ENCODE measurements around the gene PCDHGA1.

DNA sequence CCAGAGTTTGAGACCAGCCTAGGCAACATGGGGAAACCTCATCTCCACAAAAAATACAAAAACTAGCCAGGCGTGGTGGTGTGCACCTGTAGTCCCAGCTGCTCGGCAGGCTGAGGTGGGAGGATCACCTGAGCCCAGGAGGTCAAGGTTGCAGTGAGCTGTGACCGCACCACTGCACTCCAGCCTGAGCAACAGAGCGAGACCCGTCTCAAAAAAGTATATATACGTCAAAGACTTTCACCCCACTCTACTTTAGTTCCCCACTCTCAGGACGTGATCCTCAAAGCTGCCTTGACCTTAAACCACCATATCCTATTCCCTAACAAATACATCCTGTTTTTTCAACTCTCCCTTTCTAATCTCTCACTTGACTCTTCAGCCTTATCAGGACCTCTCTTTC lies 199.6 kb downstream of the PCDHGA1 start:
- TF ChIP-seq, protein P1, sequence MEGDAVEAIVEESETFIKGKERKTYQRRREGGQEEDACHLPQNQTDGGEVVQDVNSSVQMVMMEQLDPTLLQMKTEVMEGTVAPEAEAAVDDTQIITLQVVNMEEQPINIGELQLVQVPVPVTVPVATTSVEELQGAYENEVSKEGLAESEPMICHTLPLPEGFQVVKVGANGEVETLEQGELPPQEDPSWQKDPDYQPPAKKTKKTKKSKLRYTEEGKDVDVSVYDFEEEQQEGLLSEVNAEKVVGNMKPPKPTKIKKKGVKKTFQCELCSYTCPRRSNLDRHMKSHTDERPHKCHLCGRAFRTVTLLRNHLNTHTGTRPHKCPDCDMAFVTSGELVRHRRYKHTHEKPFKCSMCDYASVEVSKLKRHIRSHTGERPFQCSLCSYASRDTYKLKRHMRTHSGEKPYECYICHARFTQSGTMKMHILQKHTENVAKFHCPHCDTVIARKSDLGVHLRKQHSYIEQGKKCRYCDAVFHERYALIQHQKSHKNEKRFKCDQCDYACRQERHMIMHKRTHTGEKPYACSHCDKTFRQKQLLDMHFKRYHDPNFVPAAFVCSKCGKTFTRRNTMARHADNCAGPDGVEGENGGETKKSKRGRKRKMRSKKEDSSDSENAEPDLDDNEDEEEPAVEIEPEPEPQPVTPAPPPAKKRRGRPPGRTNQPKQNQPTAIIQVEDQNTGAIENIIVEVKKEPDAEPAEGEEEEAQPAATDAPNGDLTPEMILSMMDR (conservative IDR thresholded peaks at IDR 0.05; ENCODE audit: low read depth, low read length) = no peak
- TF ChIP-seq RAD21 (IDR thresholded peaks at IDR 0.05; ENCODE audit: low read length) (no peak), MAFK (IDR thresholded peaks at IDR 0.05; ENCODE audit: low read depth, low read length) (no peak), RFX5 (IDR thresholded peaks at IDR 0.05; ENCODE audit: low read depth, low read length) (no peak), POLR2A (IDR thresholded peaks at IDR 0.05; ENCODE audit: low read depth, low read length) (no peak), RCOR1 (IDR thresholded peaks at IDR 0.05; ENCODE audit: insufficient replicate concordance, low read length) (no peak), BHLHE40 (IDR thresholded peaks at IDR 0.05; ENCODE audit: low read depth, low read length) (no peak), CEBPB (IDR thresholded peaks at IDR 0.05; ENCODE audit: low read depth, low read length) (no peak), MAZ (IDR thresholded peaks at IDR 0.05; ENCODE audit: borderline replicate concordance, low read depth, low read length) (no peak), SMC3 (IDR thresholded peaks at IDR 0.05; ENCODE audit: low read depth, low read length) (no peak), CHD1 (IDR thresholded peaks at IDR 0.05; ENCODE audit: low read depth, low read length) (no peak)
- TF ChIP-seq, protein P2, sequence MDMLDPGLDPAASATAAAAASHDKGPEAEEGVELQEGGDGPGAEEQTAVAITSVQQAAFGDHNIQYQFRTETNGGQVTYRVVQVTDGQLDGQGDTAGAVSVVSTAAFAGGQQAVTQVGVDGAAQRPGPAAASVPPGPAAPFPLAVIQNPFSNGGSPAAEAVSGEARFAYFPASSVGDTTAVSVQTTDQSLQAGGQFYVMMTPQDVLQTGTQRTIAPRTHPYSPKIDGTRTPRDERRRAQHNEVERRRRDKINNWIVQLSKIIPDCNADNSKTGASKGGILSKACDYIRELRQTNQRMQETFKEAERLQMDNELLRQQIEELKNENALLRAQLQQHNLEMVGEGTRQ (IDR thresholded peaks at IDR 0.05; ENCODE audit: low read depth, low read length) = no peak
